ENCODE measurements around the gene FOXP1.

DNA sequence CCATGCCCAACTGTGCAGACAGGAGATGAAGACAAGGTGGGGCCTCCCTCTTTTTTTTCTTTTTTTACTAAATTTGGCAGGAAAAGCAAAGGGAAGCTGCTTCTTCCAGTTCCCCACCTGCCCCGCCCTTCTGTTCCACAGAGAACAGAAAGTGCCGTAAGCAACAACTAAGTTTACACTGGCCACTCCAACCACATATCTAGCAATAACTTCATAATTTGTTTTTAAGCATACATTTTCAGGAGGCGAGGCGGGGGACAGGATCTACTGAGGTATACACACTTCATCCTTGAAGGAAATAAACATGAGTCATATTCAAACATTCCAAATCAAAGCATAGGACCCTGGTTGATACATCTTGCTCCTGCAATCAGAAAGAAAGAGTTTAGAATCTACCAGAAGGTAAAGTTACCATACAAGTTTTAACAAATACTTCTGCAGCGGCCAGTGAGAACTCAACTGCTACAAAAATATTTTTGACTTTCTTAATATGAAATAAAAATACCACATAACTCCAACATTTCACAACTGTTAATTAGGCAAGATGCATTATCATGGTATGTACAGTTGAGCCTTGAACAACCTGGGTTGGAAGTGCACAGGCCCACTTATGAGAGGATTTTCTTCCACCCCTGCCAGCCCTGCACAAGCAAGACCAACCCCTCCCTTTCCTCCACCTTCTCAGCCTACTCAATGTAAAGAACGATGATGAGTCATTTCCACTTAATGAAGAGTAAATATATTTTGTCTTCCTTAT lies 50.7 kb downstream of the FOXP1 start:
- TF ChIP-seq CTCF (IDR thresholded peaks at IDR 0.05) = no peak
- no peak for TF ChIP-seq EZH2 (IDR thresholded peaks at IDR 0.05; ENCODE audit: borderline replicate concordance, insufficient read depth, low read depth, low read length, poor library complexity, severe bottlenecking)

Data from B cell (primary cell).